ENCODE measurements around the gene CDH4. TPM values are rescaled to one million over a fixed set of nuclear protein-coding genes. Genes with fewer than 3 reads are reported as not detected.
A peak's percentile ranks its signal among the peaks of the same experiment; 100 is the strongest.
"Not testable (repeated sequence)": the region's sequence is repeated elsewhere in the genome, so short reads cannot be mapped to it uniquely, and the experiment has no call there.

Gene CDH4
- total RNA-seq, 1 donor from 2014 or later: 0.06 TPM

DNA sequence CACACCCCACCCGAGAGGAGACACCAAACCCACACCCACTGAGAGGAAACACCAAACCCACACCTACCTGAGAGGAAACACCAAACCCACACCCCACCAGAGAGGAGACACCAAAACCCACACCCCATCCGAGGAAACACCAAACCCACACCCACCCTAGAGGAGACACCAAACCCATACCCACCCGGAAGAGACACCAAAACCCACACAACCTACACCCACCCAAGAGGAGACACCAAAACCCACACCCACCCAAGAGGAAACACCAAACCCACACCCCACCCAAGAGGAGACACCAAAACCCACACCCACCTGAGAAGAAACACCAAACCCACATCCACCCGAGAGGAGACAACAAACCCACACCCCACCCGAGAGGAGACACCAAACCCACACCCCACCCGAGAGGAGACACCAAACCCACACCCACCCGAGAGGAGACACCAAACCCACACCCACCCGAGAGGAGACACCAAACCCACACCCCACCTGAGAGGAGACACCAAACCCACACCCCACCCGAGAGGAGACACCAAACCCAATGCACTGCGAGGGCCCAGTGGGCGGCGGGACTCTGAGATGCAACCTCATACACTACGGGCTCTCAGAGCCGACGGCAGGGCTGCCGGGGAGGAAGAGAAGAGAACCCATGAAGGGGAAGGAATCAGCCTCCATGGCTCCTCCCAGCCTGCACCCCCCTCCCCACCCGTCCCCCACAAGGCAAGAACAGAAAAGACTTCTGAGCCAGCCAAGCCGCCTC lies 730.3 kb downstream of the CDH4 start:
- intact Hi-C loops (cut with DNase I): no loop called here
- no peaks in the 10 kb centered on the region for H3K27me3 ChIP-seq (ENCODE audit: low read depth)
- no peaks in the 10 kb centered on the region for H3K4me1 ChIP-seq
- no peak overlapping the region for H3K27ac ChIP-seq
- ATAC-seq (no peak), DNase-seq (no peak)
- no peaks in the 10 kb centered on the region for H3K9me3 ChIP-seq
- no peak overlapping the region for H3K4me3 ChIP-seq
- no peak for TF ChIP-seq CTCF (IDR thresholded peaks at IDR 0.05)
- peaks cover 38% of the 10 kb centered on the region for H3K36me3 ChIP-seq

DNA sequence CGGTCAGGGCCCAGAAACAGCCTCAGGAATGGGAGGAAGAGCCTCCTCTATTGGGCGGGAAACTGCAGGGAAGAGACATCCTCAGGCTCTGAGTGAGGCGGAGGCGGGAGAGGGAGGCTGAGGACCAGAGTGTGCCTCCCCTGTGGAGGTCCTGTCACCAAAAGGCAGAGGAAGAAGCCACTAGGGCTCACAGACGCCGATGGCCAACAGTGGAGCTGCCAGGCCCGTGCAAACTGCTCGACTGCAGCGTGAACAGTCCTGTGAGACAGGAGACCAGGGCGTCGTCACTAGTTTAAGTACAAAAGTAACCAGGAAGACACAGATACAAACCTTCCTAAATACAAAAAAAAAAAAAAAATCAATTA lies 730.9 kb downstream of the CDH4 start:
- TF ChIP-seq CTCF (IDR thresholded peaks at IDR 0.05): no peak
- Histone ChIP-seq H3K27me3 (ENCODE audit: low read depth) (no peaks in the 10 kb centered on the region), H3K4me3 (no peak overlapping the region), H3K36me3 (peaks cover 43% of the 10 kb centered on the region), H3K27ac (no peak overlapping the region), H3K4me1 (no peaks in the 10 kb centered on the region), H3K9me3 (no peaks in the 10 kb centered on the region)
- intact Hi-C loops (cut with DNase I): no loop called here
- ATAC-seq (no peak), DNase-seq (no peak)

DNA sequence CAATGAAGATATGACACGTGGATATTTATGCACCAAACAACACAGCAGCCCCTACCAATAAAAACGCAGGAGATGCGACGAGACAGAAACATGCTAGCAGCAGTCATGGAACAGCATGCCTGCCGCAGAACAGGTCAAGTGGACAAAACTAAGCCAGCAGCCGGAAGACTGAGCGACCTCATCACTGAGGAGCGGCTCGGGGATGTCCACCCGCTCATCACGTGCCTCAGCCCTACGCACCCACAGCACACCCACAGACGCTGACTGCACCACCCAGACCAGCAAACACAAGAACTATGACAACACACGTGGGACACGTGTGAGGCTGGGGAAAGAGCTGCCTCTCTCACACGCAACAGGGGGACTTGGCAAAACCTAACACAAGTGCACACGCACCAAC lies 731.9 kb downstream of the CDH4 start:
- ATAC-seq: peak in 1 of 2 donors; percentile 14
- intact Hi-C loops (cut with DNase I): no loop called here
- H3K27me3 ChIP-seq (ENCODE audit: low read depth): no peaks in the 10 kb centered on the region

GRCh38 chr20:61984431-61984830 lies 732.4 kb downstream of the CDH4 start:
- H3K9me3 ChIP-seq; DNase-seq; H3K27me3 ChIP-seq (ENCODE audit: low read depth); H3K27ac ChIP-seq; H3K4me3 ChIP-seq; intact Hi-C loops (cut with DNase I); H3K4me1 ChIP-seq: not testable (repeated sequence)
- peaks cover 42% of the 10 kb centered on the region for H3K36me3 ChIP-seq
- ATAC-seq: peak in 1 of 2 donors; percentile 61

More for the DNA sequence above, 731.9 kb downstream of the CDH4 start:
- Histone ChIP-seq H3K36me3 (peaks cover 44% of the 10 kb centered on the region), H3K27ac (no peak overlapping the region), H3K4me1 (no peaks in the 10 kb centered on the region), H3K4me3 (no peak overlapping the region), H3K9me3 (no peaks in the 10 kb centered on the region)
- DNase-seq: no peak
- no peak for TF ChIP-seq CTCF (IDR thresholded peaks at IDR 0.05)

- H3K27me3 ChIP-seq (ENCODE audit: low read depth): no peaks in the 10 kb centered on the region
- H3K4me1 ChIP-seq: no peaks in the 10 kb centered on the region
- intact Hi-C loops (cut with DNase I): no loop called here
- no peaks in the 10 kb centered on the region for H3K9me3 ChIP-seq
- TF ChIP-seq CTCF (IDR thresholded peaks at IDR 0.05): no peak
- ATAC-seq: no peak
- no peak overlapping the region for H3K27ac ChIP-seq
- H3K36me3 ChIP-seq: peaks cover 46% of the 10 kb centered on the region
- no peak for DNase-seq
- H3K4me3 ChIP-seq: no peak overlapping the region
Observed at GRCh38 chr20:61985096-61985495, 733.0 kb downstream of the CDH4 start.

DNA sequence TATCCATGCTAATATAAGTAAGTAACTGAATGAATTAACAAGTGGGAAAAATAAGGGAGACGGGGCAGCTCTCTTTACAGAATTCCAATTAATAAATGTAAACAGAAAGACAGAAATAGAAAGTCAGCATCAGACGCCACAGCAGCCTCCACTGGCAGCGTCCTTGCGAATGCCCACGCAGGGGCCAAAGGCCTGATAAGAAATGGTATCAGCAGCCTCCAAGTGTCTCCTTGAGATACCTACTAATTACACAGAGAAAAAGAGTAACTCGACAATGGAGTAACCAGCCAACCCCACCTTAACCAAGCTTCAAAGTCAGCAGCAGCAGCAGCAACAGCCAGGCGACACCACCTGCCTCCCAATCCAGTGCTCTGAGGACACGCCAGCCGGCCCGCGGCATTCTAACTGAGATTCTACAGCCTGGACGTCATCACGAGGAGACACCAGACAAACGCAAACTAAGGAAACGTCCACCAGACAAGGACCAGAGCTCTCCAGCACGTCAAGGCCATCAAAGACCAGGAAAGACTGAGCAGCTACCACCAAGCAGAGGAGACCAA lies 734.8 kb downstream of the CDH4 start:
- no peaks in the 10 kb centered on the region for H3K4me1 ChIP-seq
- H3K9me3 ChIP-seq: peaks cover 13% of the 10 kb centered on the region
- intact Hi-C loops (cut with DNase I): no loop called here
- peaks cover 60% of the 10 kb centered on the region for H3K36me3 ChIP-seq
- no peaks in the 10 kb centered on the region for H3K27me3 ChIP-seq (ENCODE audit: low read depth)
- ATAC-seq (no peak), DNase-seq (no peak)
- no peak for TF ChIP-seq CTCF (IDR thresholded peaks at IDR 0.05)
- no peak overlapping the region for H3K27ac ChIP-seq
- H3K4me3 ChIP-seq: no peak overlapping the region
